K562 (cell line): ENCODE measurements around the gene TCFL5. TPM values are rescaled to one million over a fixed set of nuclear protein-coding genes. Genes with fewer than 3 reads are reported as not detected.

Source experiments
- ATAC-seq: fragments of 200-7000 bp; cut with Tn5 transposase; 3 replicates; pipeline ENCODE4 v1.9.1; 2020; ENCODE audit warnings: moderate library complexity
- BruUV-seq: library from RNA; stranded (reverse); fragments of 400-500 nt; replicated peaks from 2 replicates; lab custom pipeline; 2021; lab: Mats Ljungman, UMichigan
- CTCF ChIA-PET: fragments of 300-600 bp; formaldehyde crosslinking; extraction: SDS; loops from one replicate; lab custom pipeline; 2021; ENCODE audit warnings: low intra/inter-chr PET ratio; lab: Yijun Ruan, JAX
- POLR2A ChIA-PET: fragments of 300-600, 350-650 bp; sonication (Branson Sonifier 250); formaldehyde crosslinking; extraction: SDS; loops from one replicate; lab custom pipeline; 2021; ENCODE audit warnings: antibody characterized with exemption, inconsistent platforms; lab: Yijun Ruan, JAX
- DNase-seq, 4 experiments: peaks; one replicate each; pipeline versions ENCODE4 v3.0.0 to v3.0.0-alpha.2; 2011 to 2018; ENCODE audit warnings: low spot score in 3 of 4, mixed read lengths in 3 of 4; ENCODE audit errors: extremely low read depth in 1 of 4
- FAIRE-seq: peaks from 2 replicates; lab custom pipeline; 2011; peaks lifted over from hg19 to GRCh38; lab: Jason Lieb, UNC
- H2AFZ ChIP-seq: 2 replicates; pipeline ENCODE4 v1.6.0; 2011; ENCODE audit warnings: low read depth, low read length, control low read depth, inconsistent platforms
- H3K27ac ChIP-seq: fragments of 200-600 bp; 3 replicates; pipeline ENCODE4 v1.8.0; 2011; ENCODE audit warnings: low read depth, mild to moderate bottlenecking, control low read depth, inconsistent platforms, low read length, moderate library complexity, mixed read lengths; ENCODE audit errors: extremely low read depth
- H3K27me3 ChIP-seq, 2 experiments: fragments of 300-600 bp in 1 of 2; 2 replicates in 1 of 2; 3 replicates in 1 of 2; pipeline versions ENCODE4 v1.6.0 to v1.8.0; 2011; ENCODE audit warnings: inconsistent platforms in 2 of 2, low read length in 2 of 2, mild to moderate bottlenecking in 1 of 2, mixed read lengths in 1 of 2, moderate library complexity in 1 of 2; ENCODE audit not compliant: control insufficient read depth in 2 of 2, insufficient read depth in 2 of 2
- H3K36me3 ChIP-seq: fragments of 300-600 bp; 3 replicates; pipeline ENCODE4 v1.8.0; 2011; ENCODE audit warnings: mild to moderate bottlenecking, low read length, inconsistent platforms; ENCODE audit not compliant: control insufficient read depth, insufficient read depth
- H3K4me1 ChIP-seq, 2 experiments: fragments of 200-600 bp in 1 of 2; replicated peaks in 1 of 2; 2 replicates in 1 of 2; 3 replicates in 1 of 2; pipeline versions ENCODE4 v1.5.1 to v1.8.0; 2011; ENCODE audit warnings: inconsistent platforms in 2 of 2, low read length in 2 of 2, mild to moderate bottlenecking in 1 of 2, mixed read lengths in 1 of 2, moderate library complexity in 1 of 2; ENCODE audit not compliant: control insufficient read depth in 2 of 2, insufficient read depth in 2 of 2
- H3K4me2 ChIP-seq: 2 replicates; pipeline ENCODE4 v1.6.1; 2011; ENCODE audit warnings: low read length, control low read depth, inconsistent platforms, mixed read lengths; ENCODE audit not compliant: insufficient read depth
- H3K4me3 ChIP-seq: fragments of 200-600 bp; sonication (generic), shearing (Covaris generic); 2 replicates; pipeline ENCODE4 v1.5.1; 2016; ENCODE audit warnings: control low read depth, inconsistent platforms
- H3K79me2 ChIP-seq: fragments of 200-600 bp; 3 replicates; pipeline ENCODE4 v1.8.0; 2011; ENCODE audit warnings: low read length, inconsistent platforms; ENCODE audit not compliant: control insufficient read depth, insufficient read depth
- H3K9ac ChIP-seq, 2 experiments: 2 replicates each; pipeline versions ENCODE4 v1.6.0 to v1.6.1; 2011; ENCODE audit warnings: low read depth in 2 of 2, low read length in 2 of 2, control low read depth in 1 of 2, inconsistent platforms in 1 of 2, mild to moderate bottlenecking in 1 of 2, mixed read lengths in 1 of 2; ENCODE audit not compliant: insufficient read depth in 1 of 2
- H3K9me1 ChIP-seq: one replicate; pipeline ENCODE4 v1.6.0; 2011; ENCODE audit warnings: inconsistent platforms, mild to moderate bottlenecking, low read length, moderate library complexity; ENCODE audit not compliant: control insufficient read depth, insufficient read depth
- H3K9me3 ChIP-seq: replicated peaks from 2 replicates; pipeline ENCODE4 v1.5.1; 2011; ENCODE audit warnings: low read depth, low read length, inconsistent platforms; ENCODE audit not compliant: control insufficient read depth, insufficient read depth
- H4K20me1 ChIP-seq: replicated peaks from 2 replicates; pipeline ENCODE4 v1.6.1; 2011; ENCODE audit warnings: low read length, inconsistent platforms, mixed read lengths; ENCODE audit not compliant: control insufficient read depth, insufficient read depth
- HINFP ChIP-seq: fragments of 450-650 bp; conservative IDR thresholded peaks from 2 replicates; pipeline ENCODE4 v1.6.1; 2016; ENCODE audit warnings: missing genetic modification characterization, low read depth, mild to moderate bottlenecking, control low read depth, missing compliant biosample characterization
- LCOR ChIP-seq: sonication (generic); formaldehyde crosslinking; IDR thresholded peaks from 2 replicates; pipeline ENCODE4 v1.8.0; 2022; ENCODE audit warnings: mild to moderate bottlenecking, missing genetic modification reagents
- RBFOX2 ChIP-seq: fragments of 200-400 bp; formaldehyde crosslinking; IDR thresholded peaks from 2 replicates; pipeline ENCODE4 v1.6.1; 2017; ENCODE audit warnings: low read depth, mild to moderate bottlenecking, low read length, moderate library complexity
- SAFB2 ChIP-seq: fragments of 200-400 bp; formaldehyde crosslinking; IDR thresholded peaks from 2 replicates; pipeline ENCODE4 v1.6.1; 2018; ENCODE audit warnings: borderline replicate concordance, low read length, low read depth, moderate library complexity; ENCODE audit not compliant: severe bottlenecking
- XRCC4 ChIP-seq: IDR thresholded peaks from one replicate; pipeline ENCODE4 v1.6.1; 2011; ENCODE audit not compliant: insufficient read depth, insufficient read length; ENCODE audit errors: extremely low read depth
- ZFX ChIP-seq: sonication (generic); formaldehyde crosslinking; IDR thresholded peaks from 2 replicates; pipeline ENCODE4 v1.8.0; 2022; ENCODE audit warnings: mild to moderate bottlenecking, missing genetic modification reagents, moderate library complexity
- ZKSCAN3 ChIP-seq: fragments of 250-450 bp; sonication (Bioruptor Pico); IDR thresholded peaks from 2 replicates; pipeline ENCODE4 v1.4.0; 2020
- WGBS: fragments of 100-300 bp; shearing (Covaris generic); methylation state at CpG from one replicate; pipeline ENCODE4 v1.1.6; 2016; ENCODE audit warnings: low coverage, mixed read lengths; ENCODE audit not compliant: insufficient coverage; ENCODE audit errors: missing lambda C conversion rate; 5-methylcytosine and 5-hydroxymethylcytosine counted together
- in situ Hi-C: fragments of 300-500 bp; cut with MboI; formaldehyde crosslinking; loops from 4 replicates; pipeline ENCODE4 v1.15.0; 2018; ENCODE audit warnings: inconsistent platforms, mixed read lengths
- intact Hi-C: fragments of 100-400 bp; cut with micrococcal nuclease; formaldehyde crosslinking; loops from 2 replicates; pipeline ENCODE4 v1.14.2; 2022
- polyA plus RNA-seq, 8 experiments: library from polyadenylated mRNA; depleted of rRNA in 4 of 8; stranded (reverse) in 5 of 8; unstranded in 3 of 8; fragments of >200 nt; fragmentation: Nextera tagmentation in 2 of 8; fragmentation: Illumina TruSeq in 1 of 8; extraction: Ambion mirVana in 2 of 8; extraction: Trizol in 1 of 8; gene quantifications; 2 replicates each; pipeline versions ENCODE4 v1.2.1 to v1.2.3, GENCODE V29; 2011 to 2014; ENCODE audit warnings: inconsistent platforms in 1 of 8, missing spikeins in 1 of 8
- total RNA-seq, 7 experiments: library from RNA; depleted of rRNA in 6 of 7; stranded (reverse); fragments of >200 nt in 6 of 7; fragmentation: Illumina TruSeq in 2 of 7; extraction: Trizol in 2 of 7; gene quantifications; 2 replicates each; pipeline versions ENCODE4 v1.2.1 to v1.2.3, GENCODE V29; 2011 to 2021; ENCODE audit warnings: low replicate concordance in 1 of 7
- TF ChIP-seq, protein P1 (sequence below), 2 experiments: fragments of 450-650 bp; conservative IDR thresholded peaks; 2 replicates each; pipeline ENCODE4 v1.6.1; 2017; ENCODE audit warnings: mild to moderate bottlenecking in 2 of 2, moderate library complexity in 2 of 2
- TF ChIP-seq, protein P2 (sequence below): sonication (generic); formaldehyde crosslinking; IDR thresholded peaks from 2 replicates; pipeline ENCODE4 v1.8.0; 2022; ENCODE audit warnings: mild to moderate bottlenecking, missing genetic modification reagents
- TF ChIP-seq, protein P3 (sequence below): sonication (generic); formaldehyde crosslinking; IDR thresholded peaks from 2 replicates; pipeline ENCODE4 v1.8.0; 2022; ENCODE audit warnings: missing genetic modification reagents, mild to moderate bottlenecking, moderate library complexity, borderline replicate concordance
- TF ChIP-seq, protein P4 (sequence below): sonication (generic); formaldehyde crosslinking; IDR thresholded peaks from 2 replicates; pipeline ENCODE4 v1.8.1; 2022; ENCODE audit warnings: missing genetic modification reagents
- TF ChIP-seq, protein P5 (sequence below): fragments of 250-450 bp; sonication (Bioruptor Pico); IDR thresholded peaks from 2 replicates; pipeline ENCODE4 v1.5.0; 2021

Gene TCFL5
- total and polyA plus RNA-seq, 9 of the 15 experiments (the other 6 are each of a cell fraction or from before 2014, with no cell fraction given): 1.00 to 12.6 (median 9.1) TPM

GRCh38 chr20:62805155-62805710, 56.4 kb downstream of the TCFL5 start:
- H3K36me3 ChIP-seq: peaks cover 47% of the 10 kb centered on the region; the same call in 2 of the 3 replicates
- in situ Hi-C loops (loop anchor here (10.0 kb wide), 1 partner anchor 310 kb away; no protein-coding TSS in a partner anchor), intact Hi-C loops (loop anchor here (5.0 kb wide), 2 partner anchors 138 to 183 kb away; no protein-coding TSS in a partner anchor)
- peak overlapping the region; percentile 93 for H3K4me3 ChIP-seq
- H3K27ac ChIP-seq: peak overlapping the region; percentile 84; the same call in 2 of the 3 replicates
- no peaks in the 10 kb centered on the region for H3K9me1 ChIP-seq
- no peak overlapping the region for H2AFZ ChIP-seq
- H3K4me1 ChIP-seq: peaks cover 11 to 55% of the 10 kb centered on the region in 2 experiments
- no TSS peak for BruUV-seq
- peak overlapping the region; percentile 81 to 98; a peak in 3 of 4 replicates for H3K9ac ChIP-seq
- peaks cover 25% of the 10 kb centered on the region for H3K79me2 ChIP-seq
- WGBS: under 1% methylated on average over 19 of the region's 58 CpGs
- POLR2A ChIA-PET: interaction anchor here (0.7 kb wide), 1 partner anchor 11 kb away, joined by 3 read pairs; no protein-coding TSS in a partner anchor
- CTCF ChIA-PET: interaction anchor here (0.9 kb wide), 1 partner anchor 10 kb away, joined by 4 read pairs; no protein-coding TSS in a partner anchor
- H4K20me1 ChIP-seq: peaks cover 4% of the 10 kb centered on the region
- H3K27me3 ChIP-seq: no peaks in the 10 kb centered on the region
- peak overlapping the region; percentile 71 for H3K4me2 ChIP-seq
- FAIRE-seq: no peak
- ATAC-seq: peak; percentile 70
- no peaks in the 10 kb centered on the region for H3K9me3 ChIP-seq
- DNase-seq: peak in 3 of 4 experiments; percentile 49 to 82 (median 82)
- TF ChIP-seq, protein P1, sequence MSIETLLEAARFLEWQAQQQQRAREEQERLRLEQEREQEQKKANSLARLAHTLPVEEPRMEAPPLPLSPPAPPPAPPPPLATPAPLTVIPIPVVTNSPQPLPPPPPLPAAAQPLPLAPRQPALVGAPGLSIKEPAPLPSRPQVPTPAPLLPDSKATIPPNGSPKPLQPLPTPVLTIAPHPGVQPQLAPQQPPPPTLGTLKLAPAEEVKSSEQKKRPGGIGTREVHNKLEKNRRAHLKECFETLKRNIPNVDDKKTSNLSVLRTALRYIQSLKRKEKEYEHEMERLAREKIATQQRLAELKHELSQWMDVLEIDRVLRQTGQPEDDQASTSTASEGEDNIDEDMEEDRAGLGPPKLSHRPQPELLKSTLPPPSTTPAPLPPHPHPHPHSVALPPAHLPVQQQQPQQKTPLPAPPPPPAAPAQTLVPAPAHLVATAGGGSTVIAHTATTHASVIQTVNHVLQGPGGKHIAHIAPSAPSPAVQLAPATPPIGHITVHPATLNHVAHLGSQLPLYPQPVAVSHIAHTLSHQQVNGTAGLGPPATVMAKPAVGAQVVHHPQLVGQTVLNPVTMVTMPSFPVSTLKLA (conservative IDR thresholded peaks at IDR 0.05): no peak; a peak in 1 of 4 replicates
- TF ChIP-seq, protein P2, sequence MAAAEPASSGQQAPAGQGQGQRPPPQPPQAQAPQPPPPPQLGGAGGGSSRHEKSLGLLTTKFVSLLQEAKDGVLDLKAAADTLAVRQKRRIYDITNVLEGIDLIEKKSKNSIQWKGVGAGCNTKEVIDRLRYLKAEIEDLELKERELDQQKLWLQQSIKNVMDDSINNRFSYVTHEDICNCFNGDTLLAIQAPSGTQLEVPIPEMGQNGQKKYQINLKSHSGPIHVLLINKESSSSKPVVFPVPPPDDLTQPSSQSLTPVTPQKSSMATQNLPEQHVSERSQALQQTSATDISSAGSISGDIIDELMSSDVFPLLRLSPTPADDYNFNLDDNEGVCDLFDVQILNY (CRISPR knock-in tag): no peak
- TF ChIP-seq ZKSCAN3 (no peak), RBFOX2 (peak; percentile 54; the same call in 1 of the 2 replicates), LCOR (no peak), XRCC4 (no peak), ZFX (peak; percentile 30; the same call in 1 of the 2 replicates), SAFB2 (no peak), HINFP (tag) (no peak)
- TF ChIP-seq, protein P3, sequence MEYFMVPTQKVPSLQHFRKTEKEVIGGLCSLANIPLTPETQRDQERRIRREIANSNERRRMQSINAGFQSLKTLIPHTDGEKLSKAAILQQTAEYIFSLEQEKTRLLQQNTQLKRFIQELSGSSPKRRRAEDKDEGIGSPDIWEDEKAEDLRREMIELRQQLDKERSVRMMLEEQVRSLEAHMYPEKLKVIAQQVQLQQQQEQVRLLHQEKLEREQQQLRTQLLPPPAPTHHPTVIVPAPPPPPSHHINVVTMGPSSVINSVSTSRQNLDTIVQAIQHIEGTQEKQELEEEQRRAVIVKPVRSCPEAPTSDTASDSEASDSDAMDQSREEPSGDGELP (CRISPR knock-in tag): peak; percentile 55; the same call in 1 of the 2 replicates
- TF ChIP-seq, protein P4, sequence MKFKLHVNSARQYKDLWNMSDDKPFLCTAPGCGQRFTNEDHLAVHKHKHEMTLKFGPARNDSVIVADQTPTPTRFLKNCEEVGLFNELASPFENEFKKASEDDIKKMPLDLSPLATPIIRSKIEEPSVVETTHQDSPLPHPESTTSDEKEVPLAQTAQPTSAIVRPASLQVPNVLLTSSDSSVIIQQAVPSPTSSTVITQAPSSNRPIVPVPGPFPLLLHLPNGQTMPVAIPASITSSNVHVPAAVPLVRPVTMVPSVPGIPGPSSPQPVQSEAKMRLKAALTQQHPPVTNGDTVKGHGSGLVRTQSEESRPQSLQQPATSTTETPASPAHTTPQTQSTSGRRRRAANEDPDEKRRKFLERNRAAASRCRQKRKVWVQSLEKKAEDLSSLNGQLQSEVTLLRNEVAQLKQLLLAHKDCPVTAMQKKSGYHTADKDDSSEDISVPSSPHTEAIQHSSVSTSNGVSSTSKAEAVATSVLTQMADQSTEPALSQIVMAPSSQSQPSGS (CRISPR knock-in tag): no peak
- TF ChIP-seq, protein P5, sequence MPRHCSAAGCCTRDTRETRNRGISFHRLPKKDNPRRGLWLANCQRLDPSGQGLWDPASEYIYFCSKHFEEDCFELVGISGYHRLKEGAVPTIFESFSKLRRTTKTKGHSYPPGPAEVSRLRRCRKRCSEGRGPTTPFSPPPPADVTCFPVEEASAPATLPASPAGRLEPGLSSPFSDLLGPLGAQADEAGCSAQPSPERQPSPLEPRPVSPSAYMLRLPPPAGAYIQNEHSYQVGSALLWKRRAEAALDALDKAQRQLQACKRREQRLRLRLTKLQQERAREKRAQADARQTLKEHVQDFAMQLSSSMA (CRISPR knock-in tag): no peak
